ENCODE results near the gene ATP6V1A.

The ATP6V1A gene

DNA sequence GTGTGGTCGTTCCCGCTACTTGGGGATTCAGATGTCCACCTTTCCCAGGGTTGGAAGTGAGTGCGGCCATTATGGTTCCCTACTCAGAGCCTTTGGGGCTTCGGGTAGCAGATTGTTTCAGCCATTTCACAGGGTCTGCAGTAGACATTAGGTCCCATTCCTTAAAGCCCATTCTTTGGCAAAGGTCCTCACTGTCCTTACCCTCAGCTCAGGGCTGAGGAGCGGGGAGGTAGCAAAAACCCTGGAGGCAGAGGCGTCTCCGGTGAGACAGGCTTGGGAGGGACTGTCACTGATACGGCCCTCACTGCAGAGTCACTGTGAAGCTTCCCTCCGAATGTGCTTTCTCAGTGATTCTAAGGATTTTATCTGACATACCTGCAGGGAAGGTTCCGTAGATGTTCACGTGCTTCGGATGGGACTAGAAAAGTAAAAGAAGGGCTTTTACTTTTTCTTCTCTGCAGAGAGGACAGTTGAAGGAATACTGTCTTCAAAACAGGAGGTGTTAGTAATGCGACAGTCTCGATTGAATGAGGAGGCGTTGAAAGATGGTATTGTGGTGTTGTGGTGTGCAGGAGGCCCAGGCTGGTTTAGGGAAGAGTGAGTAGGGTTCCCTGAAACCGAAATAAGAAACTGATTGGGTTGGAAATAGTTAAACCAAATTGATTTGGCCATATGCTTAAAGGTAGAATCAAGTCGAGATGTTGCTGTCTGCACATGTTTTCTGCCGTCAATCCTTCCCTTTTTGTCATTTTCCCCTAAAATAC is 630 bp downstream of the ATP6V1A start:
- peak in 1 of 2 donors; percentile 49 for DNase-seq

DNA sequence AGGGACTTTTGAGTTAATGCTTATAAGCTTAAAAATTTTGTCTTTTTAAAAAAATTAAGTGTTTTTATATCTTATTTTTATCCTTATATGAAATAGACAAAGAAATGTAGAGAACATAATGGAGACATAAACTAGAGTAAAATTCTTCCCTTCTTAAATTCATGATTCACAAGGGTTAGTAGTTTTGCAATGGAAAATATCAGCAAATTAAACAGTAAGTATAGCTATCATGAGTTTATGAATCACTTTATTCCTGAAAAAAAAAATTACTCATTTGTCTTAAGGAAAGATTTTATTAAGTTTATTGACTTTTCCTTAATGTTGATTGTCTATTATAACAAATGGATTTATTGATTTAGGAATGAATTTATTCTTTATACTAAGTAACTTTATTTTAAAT is 4.3 kb downstream of the ATP6V1A start:
- DNase-seq: no peak

DNA sequence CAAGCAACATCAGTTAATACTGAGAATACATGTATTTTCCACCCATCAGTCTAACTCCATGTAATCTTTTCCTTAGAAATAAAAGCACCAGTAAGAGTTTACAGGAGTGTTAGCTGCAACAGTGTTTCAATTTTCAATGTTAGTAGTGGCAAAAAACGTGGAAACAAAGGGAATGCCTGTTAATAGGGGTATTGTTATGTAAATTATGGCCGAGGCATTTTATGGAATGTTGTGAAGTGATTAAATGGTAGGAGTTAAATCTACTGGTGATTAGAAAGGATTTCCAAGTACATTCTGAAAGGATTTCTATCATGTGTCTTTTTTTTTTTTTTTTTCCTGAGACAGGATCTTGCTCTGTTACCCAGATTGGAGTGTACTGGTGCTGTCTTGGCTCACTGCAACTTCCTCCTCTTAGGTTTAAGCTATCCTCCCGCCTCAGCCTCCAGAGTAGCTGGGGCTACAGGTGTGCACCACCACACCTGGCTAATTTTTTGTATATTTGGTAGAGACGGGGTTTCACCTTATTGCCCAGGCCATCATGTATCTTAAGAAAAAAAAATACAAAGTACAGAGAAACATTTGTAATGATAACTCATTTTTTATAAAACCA is 6.6 kb downstream of the ATP6V1A start:
- DNase-seq: no peak

DNA sequence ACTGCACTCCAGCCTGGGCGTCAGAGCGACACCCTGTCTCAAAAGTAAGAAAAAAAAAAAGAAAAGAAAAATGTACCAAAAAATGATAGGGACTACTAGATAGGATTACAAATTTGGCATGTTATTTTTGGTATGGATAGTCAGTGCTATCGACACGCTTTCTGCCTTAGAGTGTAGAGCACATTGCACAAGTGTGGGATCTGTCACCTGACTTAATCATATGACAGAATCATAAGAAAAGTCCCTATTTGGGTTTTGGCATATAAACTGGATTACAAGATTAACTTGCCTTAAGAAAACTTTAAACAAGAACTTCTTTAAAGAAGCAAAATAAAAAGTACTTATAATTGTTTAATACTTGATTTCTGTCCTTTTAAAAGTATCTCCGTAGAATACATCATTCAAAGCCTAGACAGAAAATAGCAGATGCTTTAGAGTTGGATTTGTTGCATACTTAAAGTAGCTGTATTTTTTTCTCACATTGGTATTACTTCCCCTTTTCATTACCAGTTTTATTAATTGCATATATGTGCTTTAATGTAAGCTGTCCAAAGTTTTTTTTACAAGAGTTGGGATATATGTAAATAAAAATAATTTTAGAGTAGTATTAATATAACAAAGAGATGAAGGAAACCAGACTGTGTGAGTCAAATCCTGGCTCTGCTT is 7.8 kb downstream of the ATP6V1A start:
- no peak for DNase-seq

DNA sequence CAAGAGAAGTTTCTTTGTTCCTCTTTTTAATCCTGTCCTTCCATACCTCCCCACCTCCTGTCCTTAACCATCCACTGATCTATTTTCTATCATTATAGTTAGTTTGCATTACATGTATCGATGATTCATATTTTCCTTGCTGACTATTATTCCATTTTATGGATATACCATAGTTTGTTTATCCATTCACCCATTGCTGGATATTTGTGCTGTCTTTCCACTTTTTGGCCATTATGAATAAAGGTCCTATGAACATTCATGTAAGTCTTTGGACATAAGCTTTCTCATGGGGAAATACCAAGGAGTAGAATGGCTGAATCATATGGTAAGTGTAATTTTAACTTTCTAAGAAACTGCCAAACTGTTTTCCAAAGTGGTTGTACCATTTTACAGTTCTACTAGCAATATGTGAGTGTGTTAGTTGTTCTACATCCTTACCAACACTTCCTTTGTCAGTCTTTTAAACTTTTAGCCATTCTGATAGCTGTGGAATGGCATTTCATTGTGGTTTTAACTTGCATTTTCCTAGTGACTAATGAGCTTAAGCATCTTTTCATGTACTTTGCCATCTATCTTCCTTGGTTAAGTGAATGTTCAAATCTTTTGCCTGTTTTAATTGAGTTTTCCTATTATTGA is 11.7 kb downstream of the ATP6V1A start:
- DNase-seq: no peak

DNA sequence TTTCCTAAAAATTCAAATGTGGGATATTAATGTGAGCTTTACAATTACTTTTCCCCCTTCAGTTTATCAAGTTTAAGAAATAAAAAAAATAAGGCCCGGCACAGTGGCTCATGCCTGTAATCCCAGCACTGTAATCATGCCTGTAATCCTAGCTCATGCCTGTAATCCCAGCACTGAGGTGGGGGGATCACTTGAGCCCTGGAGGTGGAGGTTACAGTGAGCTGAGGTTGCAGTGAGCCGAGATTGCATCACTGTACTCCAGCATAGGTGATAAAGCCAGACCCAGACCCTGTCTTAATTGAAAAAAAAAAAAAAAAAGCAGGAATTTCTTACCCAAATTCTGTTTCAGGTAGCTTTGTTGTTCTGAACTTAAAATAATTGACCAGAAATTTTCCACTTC is 17.9 kb downstream of the ATP6V1A start:
- DNase-seq: no peak

DNA sequence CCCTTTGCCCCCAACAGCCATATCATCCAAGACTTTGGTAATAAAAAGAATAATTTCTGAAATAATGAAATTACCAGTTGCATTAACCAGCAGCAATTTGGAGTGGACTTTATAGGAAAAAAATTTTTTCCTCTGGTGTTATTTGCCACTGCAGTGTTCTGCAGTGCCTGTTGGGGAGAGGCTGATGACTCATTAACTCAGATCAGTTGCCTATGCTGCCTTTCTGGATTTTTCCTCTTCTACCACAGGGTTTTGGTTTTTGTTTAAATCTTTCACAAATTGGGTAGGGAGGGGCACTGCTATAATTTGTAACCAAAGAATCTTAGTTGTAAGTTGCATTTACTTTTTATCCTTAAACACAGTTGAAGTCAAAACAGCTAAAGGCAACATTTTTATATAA is 22.7 kb downstream of the ATP6V1A start:
- DNase-seq: peak in 1 of 2 donors; percentile 41

DNA sequence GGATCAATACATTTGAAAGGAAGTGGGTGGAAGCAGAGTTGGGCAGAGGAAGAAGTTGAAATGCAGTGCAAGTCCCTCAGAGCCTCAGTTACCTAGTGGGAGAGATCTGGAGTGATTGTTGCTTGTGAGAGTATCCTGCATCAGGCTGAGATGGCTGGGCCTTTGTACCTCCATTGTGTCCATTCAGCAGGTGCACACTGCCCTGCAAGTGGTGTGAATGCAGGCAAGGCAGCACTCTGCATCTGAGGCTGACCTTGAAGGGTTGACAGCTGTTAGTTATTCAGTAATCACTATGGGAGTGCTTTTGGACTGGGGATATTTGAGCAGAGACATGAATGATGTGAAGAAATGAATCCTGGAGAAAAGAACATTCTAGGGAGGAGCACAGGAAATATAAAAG is 25.2 kb downstream of the ATP6V1A start:
- no peak for DNase-seq

DNA sequence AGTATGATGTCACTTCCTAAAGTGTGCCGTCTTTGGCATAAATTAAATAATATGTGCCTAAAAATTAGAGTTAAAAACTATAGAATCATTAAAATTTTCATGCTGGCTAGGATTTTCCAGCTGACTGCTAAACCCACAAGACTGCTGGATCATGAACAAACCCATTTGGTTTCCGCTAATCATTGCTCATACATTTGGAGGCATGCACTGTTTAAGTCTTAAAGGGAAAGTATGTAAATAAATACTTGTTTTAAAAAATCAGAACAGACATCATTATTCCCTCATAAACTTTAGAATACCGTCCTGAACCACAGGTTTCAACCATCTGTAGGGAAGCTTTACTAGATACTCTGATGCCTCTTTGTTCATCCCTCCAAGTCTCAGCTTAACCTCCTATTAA is 26.5 kb downstream of the ATP6V1A start:
- no peak for DNase-seq

DNA sequence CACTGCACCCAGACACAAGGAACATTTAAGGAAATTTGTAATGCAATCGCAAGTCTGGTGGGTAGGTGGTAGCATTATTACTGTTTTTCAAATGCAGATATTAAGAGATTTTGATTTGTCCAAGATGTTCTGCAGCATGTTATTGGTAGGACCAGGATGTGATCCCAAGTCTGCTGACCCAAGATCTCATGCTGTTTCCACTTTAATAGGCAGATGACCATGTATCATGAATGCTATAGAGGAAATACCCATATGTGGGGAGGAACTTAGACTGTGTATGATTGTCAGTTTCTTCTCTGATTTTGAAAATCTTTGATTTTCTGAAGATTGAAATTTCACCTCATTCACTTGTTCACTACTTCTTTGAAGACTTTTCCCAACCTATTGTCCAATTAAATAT is 28.7 kb downstream of the ATP6V1A start:
- no peak for DNase-seq

DNA sequence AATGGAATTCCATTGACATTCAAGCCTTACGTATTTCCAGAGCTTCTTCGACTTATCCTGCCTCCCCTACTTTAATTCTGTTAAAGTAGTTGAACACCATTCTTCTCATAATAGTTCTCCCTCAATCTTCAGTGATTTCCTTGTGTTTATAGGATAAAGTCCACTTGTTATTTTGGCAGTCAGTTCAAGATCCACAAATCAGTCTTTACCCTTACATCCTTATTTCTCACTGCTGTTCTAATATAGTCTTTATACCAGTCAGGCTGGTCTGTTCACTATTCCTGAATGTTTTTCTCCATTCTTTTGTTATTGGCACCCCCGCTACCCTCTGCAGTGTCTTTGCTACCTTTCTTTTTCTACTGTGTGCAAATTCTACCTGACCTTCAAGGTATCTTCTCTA is 29.7 kb downstream of the ATP6V1A start:
- DNase-seq: no peak

DNA sequence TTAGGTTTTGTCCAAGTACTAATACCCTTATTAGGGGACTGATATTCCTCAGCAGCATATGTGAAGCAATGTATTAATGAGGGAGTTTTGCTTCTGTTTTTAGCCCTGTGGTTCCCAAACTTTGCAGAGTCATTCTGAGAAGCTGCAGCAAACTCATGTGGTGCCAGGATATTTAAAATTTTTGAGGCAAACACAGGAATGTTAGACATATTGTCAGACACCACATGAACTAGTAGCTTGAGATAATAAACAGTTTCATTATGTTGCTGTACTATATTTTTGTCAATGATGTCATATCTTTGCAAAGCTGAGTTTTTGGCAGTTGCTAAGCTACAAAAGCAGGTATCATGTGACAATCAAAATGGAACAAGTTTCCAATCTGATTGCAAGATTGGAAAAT is 36.6 kb downstream of the ATP6V1A start:
- DNase-seq: no peak

DNA sequence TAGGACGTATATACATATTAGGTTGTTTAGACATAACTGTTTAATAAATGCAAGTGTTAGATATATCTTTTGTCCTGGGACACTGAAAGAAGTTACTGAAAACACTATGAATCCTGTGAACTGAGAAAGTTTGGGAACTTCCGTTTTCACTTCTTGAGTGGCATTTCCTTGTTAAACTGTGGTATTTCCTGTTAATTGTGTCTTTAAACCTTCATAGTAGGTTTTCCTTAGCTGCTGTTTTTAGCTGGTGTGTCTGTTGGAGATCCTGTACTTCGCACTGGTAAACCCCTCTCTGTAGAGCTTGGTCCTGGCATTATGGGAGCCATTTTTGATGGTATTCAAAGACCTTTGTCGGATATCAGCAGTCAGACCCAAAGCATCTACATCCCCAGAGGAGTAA is 37.1 kb downstream of the ATP6V1A start:
- no peak for DNase-seq

DNA sequence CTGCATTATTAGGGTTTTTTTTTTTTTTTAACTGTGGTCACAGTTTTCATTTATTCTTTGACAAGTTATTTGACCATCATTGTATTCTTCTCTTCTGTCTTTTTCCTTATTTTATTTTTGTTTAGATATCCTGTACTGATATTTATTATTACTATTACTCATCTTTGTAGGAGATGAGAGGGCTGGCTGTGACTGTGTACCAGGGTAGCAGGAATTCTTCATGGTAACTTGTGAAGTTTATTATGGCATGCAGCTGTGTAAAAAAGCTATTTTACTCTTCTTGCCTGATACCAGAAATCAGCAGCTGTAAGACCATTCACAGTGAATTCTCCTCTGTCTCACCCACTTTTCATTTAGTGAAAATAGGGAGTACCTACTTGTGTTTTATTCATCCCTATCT is 44.5 kb downstream of the ATP6V1A start:
- DNase-seq: no peak

DNA sequence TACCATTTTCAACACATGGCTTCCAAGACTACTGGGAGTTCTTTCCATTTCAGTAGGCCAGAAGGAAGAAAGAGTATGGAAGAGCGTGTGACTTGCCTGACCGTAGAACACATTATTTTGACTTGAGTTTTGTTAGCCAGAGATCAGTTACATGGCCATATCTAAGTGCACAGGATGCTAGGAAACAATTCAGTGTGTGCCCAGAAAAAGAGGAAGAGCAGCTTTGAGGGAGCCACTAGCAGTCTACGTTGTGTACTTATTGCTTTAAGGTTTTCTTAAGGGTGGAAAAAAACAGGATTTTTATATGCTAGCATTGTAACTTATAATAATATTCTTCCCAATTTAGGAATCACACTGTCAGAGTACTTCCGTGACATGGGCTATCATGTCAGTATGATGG is 47.7 kb downstream of the ATP6V1A start:
- no peak for DNase-seq

DNA sequence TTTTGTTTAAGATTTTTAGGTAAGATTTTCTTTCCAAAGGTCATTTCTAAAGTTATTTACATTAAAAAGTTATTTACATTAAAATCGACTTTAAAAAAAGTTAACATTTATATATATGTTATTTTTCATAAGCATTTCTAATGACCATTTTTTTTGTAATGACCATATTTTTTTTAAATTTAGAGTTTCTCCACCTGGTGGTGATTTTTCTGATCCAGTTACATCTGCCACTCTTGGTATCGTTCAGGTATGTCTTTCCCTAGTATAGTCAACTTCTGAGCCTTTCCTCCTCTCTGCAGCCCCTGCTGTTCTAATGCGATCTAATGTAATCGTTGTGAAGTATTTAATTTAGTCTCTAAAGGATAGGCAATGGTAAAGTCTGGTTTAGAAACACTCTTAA is 48.9 kb downstream of the ATP6V1A start:
- no peak for DNase-seq

DNA sequence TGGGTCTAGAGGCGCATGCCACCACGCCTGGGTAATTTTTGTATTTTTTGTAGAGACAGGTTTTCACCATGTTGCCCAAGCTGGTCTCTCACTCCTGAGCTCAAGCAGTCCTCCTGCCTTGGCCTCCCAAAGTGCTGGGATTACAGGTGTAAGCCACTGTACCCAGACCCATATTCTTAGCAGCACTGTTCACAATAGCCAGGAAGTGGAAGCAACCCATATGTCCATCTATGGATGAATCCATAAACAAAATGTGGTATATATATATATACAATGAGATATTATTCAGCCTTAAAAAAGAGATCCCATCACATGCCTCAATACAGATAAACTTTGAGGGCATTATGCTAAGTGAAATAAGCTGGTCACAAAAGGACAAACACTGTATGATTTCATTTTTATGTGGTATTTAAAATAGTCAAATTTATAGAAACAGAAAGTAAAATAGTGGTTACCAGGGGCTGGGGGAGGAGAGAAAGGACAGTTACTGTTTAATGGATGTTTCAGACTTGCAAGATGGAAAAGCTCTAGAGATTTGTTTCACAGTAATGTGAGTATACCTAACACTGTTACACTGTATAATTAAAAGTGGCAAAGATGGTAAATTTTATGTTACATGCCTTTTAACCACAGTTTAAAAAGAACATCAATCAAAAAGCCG is 56.1 kb downstream of the ATP6V1A start:
- DNase-seq: no peak

DNA sequence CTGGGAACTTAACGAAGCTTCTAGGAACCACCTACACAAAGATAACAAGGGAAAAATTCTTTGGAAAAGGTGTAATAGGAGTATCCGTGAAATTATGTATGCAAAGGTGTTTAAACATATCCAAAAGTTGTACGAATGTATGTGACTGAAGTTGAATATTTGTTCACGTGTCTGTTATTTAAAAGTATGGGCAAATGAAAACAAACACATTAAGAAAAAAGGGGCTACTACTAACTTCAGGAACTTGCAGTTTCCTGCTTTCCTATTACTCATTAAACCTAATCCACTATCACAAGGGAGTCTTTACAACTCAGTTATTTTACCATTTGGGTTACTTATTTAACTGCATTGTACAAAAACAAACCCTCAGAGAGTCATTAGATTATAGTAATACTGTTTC is 57.8 kb downstream of the ATP6V1A start:
- no peak for DNase-seq

DNA sequence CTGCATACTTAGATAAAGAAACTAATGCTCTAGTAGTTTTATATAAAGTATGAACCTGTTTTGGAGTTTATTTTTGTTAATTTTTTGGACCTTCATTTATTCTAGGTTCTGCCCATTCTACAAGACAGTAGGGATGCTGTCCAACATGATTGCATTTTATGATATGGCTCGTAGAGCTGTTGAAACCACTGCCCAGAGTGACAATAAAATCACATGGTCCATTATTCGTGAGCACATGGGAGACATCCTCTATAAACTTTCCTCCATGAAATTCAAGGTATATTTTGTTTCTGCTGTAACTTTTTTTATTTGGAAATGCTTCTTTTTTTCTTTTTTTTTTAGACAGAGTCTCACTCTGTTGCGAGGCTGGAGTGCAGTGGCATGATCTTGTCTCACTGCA is 58.4 kb downstream of the ATP6V1A start:
- no peak for DNase-seq

DNA sequence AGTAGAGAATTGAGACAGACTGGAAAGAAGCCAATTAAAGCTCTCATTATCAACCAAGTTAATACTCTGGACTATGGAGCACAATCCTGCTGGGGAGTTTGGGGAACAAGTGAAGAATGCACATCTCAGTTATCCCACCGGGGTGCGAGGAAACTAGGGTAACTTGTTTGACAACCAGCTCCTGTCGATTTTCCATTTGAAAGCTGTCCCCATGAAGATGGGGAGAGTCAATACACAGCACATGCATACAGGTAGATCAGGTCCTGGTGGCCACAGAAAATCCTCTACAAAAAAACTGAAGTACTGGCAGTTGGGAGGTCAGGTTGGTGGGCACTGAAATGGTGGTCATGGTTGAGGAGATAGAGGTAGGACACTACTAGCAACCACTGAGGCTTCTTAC is 66.0 kb downstream of the ATP6V1A start:
- DNase-seq: no peak

DNA sequence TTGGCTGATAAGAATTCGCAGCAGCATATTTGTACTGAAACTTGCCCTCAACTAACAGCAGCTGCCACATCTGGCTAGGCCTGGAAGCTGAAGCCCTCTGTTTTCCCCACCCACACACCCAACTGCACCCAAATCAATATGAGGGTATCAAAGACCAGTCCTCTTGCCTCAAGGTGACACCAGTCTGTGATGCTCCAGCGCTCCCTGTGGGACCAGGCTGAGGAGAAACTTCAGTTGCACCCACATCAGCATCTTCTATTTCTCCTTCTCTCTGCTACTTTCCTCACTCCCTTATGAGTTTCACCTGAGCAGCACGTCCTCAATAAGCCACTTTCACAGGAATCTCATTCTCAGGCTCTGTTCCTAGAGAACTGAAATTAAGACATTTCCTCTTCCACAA is 73.0 kb downstream of the ATP6V1A start:
- DNase-seq: no peak

DNA sequence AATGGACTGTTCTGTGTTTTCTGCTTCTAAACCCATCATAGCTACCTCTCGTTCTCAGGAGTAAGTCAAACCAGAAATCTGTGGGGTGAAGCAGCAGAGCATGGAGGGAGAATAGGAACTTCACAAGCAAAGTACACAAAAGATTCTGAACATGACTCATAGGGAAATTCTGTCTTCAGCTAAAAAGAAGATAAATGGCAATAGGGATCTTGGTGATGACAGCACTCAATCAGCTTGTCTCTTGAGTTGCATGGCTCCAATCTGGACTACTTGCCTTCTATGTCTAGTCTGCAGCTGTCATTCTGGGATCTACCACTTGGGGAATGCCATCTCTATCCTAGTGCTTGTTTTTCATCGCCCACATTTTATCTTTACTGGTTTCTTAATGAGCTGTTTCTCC is 78.3 kb downstream of the ATP6V1A start:
- DNase-seq: no peak

DNA sequence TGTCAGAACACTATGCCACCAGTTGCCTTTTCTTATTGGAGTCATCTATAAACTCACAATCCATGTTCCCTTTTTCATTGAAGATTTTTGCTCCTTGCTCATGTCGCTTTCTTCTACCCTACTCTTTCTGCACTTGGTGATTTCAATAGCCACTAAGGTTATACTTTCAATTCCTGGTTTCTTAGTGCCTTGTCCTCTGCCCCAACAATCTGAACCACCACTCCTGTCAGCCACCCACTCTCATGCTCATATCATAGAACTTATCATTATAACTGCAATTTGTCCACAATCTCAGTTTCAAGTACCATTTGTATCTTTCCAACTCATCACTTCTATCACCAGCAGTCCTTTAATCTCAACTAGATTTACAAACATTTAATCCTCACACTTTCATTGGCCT is 81.8 kb downstream of the ATP6V1A start:
- DNase-seq: no peak
